Measurements from ENCODE around the gene TUBG2.
"Not testable (repeated sequence)": the region's sequence is repeated elsewhere in the genome, so short reads cannot be mapped to it uniquely, and the experiment has no call there.

Gene TUBG2

GRCh38 chr17:42659079-42659931 lies at the start of gene TUBG2:
Gene TUBG2 (plus strand): TSS chr17:42659284. CDS start chr17:42659504, 220 bp downstream.
- DNase-seq (ENCODE audit: low spot score), result peak; percentile 80

- peak; percentile 3 for DNase-seq (ENCODE audit: low spot score)
Observed at GRCh38 chr17:42609814-42610801, 49.0 kb upstream of the TUBG2 start.

DNA sequence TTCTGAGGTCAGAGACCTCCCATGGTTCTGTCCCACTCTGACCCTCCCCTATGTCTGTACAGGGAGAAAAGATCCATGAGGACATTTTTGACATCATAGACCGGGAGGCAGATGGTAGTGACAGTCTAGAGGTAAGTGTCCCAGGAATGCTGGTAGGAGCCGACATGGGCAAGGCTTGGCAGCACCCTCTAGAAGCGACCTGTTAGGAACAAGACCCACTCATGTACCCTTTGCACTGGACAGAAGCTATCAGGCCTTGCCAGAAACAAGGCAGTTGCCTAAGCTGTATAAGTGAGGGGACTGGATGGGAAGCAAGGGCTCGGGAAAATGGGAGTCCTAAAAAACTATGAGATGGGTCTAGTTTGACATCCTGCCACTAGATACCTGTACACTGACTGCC lies 47.1 kb upstream of the TUBG2 start:
- no peak for DNase-seq (ENCODE audit: low spot score)

GRCh38 chr17:42613699-42614295 lies 45.3 kb upstream of the TUBG2 start:
- DNase-seq (ENCODE audit: low spot score), result no peak

GRCh38 chr17:42617956-42618431 lies 41.1 kb upstream of the TUBG2 start:
- no peak for DNase-seq (ENCODE audit: low spot score)

DNA sequence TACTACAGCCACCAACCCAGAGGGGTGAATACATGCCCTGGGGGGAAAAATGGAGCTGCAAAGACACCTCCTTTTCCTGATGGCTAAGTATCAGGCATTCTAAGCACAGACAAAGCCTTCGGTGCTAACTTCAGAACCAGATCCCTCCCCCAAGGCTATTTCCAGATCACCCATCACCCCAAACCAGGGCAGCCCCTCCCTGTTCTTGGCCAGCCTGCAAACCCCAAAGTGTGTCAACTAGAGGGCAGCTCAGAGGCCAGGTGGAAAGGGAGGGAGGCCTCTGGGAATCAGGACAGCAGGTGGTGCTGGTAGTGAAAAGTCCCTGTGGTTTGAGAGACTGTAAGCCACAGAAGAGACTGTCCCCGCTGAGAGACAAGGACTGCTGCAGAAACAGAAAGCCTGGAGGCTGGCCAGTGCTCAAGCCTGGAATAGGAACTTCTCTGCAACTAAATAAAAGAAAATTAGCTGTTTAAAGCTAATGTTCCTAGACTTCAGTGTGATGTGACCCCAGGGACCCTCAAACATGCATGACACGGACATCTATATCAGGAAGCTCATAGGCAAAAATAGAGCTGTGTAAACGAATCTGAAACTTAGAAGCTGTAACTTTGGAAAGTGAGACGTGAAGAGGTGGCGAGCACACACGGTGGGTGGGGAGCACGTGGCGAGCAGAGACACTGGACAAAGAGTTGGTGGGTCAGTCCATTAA lies 40.5 kb upstream of the TUBG2 start:
- DNase-seq (ENCODE audit: low spot score), result peak; percentile 14

DNA sequence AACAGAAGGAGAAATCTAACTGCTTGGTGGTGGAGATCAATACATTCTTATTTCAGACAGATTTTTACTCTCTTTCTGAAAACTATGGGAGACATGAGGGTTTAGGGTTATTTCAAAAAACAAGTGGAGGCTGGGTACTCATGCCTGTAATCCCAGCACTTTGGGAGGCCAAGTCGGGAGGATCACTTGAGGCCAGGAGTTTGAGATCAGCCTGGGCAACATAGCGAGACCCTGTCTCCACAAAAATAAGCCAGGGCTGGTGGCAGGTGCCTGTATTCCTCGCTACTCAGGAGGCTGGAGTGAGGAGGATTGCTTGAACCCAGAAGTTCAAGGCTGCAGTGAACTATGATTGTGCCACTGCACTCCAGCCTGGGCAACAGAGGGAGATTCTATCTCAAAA lies 37.1 kb upstream of the TUBG2 start:
- DNase-seq (ENCODE audit: low spot score), result not testable (repeated sequence)

DNA sequence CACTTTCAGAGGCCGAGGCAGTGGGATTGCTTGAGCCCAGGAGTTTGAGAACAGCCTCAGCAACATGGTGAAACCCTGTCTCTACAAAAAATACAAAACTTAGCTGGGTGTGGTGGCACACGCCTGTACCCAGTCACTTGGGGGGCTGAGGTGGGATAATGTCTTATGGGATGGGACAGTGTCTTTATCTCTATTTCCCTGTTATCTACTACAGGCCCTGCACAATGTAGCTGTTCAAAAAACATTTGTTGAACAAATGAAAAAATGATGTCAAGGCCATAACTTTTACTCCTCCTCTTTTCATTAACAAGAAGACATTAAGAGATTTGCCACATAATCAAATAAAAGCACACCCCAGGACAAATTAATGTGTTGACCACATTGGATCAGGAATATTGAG lies 35.8 kb upstream of the TUBG2 start:
- DNase-seq (ENCODE audit: low spot score), result no peak

DNA sequence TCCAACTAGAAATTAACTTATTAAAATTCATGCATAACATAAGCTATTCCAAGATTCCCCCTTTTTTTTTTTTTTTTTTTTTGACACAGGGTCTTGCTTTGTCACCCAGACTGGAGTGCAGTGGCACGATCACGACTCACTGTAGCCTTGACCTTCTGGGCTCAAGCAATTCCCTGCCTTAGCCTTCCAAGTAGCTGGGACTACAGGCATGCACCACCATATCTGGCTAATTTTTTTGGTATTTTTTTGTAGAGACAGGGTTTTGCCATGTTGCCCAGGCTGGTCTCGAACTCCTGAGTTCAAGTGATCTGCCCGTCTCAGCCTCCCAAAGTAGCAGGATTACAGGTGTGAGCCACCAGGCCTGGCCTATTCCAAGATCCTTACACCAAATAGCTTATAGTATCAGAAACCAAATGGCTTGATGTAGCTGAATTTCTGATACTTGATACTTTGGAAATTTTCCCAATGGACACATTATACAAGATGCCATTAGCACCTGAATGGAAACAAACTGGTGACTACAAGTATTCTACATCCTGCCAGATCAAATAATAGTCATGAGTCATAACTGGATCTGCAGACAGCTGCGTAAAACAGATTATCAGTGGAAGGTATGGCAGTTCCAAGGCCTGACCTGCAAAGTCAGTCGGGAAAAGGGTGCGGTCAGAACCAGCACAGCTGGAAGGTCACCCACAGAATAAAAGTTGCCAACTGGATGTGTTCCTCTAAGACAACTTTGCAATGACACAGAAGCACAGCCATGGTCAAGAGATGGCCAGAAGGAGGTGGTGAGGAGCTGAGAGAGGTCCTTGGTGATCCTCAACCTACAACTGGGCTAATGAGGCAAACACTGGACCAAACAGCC lies 35.1 kb upstream of the TUBG2 start:
- no peak for DNase-seq (ENCODE audit: low spot score)

- not testable (repeated sequence) for DNase-seq (ENCODE audit: low spot score)
Observed at GRCh38 chr17:42627032-42627764, 31.9 kb upstream of the TUBG2 start.

DNA sequence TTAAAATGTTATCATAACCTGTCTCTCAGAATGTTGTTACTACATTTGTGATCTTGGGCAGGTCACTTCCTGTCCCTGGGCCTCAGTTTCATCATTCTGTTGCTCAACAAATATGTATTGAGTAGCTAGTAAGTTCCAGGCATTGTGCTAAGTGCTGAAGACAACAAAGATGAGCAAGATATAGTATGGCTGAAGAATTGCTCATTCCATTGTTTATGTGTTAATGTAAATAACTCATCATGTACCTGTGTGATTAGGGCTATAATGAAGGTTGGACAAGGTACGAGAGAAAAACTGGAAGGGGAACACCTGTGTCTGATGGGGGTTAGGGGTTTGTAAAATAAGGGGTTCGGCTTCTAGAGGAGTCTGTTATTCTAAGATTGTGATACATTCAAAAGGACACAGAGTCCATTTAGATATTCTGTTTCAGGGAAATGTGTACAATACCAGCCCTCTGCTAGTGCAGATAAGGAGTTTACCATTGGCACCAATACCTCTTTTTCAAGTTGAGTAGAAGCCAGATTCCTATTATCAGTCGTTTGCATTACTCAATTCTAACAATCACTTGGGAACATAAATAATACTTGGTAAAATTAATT lies 29.6 kb upstream of the TUBG2 start:
- no peak for DNase-seq (ENCODE audit: low spot score)

- DNase-seq (ENCODE audit: low spot score), result no peak
Observed at GRCh38 chr17:42632949-42633444, 26.1 kb upstream of the TUBG2 start.

- DNase-seq (ENCODE audit: low spot score), result no peak
Observed at GRCh38 chr17:42639525-42640113, 19.5 kb upstream of the TUBG2 start.

GRCh38 chr17:42640121-42640520 lies 19.0 kb upstream of the TUBG2 start:
- DNase-seq (ENCODE audit: low spot score), result no peak

DNA sequence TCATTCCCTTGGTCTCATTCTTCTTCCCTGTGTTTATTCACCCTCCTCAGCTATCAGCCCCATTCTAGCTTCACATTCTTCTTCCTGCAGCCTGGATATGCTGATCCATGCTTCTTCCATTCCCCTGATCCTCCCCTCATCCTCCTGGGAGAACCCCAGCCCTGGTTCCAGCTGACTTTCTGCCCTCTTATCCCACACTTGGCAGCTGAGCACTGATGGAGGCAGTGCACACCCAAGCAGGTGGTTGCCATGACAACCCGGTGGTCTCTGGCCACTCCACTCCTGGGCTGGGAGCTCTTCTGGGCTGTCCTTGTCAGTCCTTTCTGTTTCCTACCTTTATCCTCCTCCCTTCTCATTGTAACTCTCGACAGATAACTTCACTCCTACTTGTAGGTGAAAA lies 16.7 kb upstream of the TUBG2 start:
- no peak for DNase-seq (ENCODE audit: low spot score)

- no peak for DNase-seq (ENCODE audit: low spot score)
Observed at GRCh38 chr17:42647778-42648177, 11.3 kb upstream of the TUBG2 start.

DNA sequence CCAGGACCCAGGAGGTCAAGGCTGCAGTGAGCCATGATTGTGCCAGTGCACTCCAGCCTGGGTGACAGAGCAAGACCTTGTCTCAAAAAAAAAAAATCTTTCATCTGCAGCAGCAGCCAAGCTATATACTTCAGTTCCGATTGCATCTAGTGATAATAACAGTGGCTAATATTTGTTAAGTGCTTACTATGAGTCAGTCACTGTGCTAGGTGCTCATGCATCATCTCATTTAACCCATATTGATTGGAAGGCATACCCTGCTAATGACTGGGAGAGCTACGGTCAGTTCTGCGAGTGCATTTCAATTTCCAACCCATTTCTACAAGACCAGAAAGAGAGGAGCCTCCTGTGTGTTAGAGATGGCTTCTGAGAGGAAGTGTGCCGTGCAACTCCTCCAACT lies 7.7 kb upstream of the TUBG2 start:
- no peak for DNase-seq (ENCODE audit: low spot score)

- no peak for DNase-seq (ENCODE audit: low spot score)
Observed at GRCh38 chr17:42653179-42654124, 5.6 kb upstream of the TUBG2 start.

Measured in pons (tissue), 1 donor.